Measurements from ENCODE around the gene CPNE2. TPM values are rescaled to one million over a fixed set of nuclear protein-coding genes. Genes with fewer than 3 reads are reported as not detected.
A peak's percentile ranks its signal among the peaks of the same experiment; 100 is the strongest.
"Not testable (repeated sequence)": the region's sequence is repeated elsewhere in the genome, so short reads cannot be mapped to it uniquely, and the experiment has no call there.

The CPNE2 gene
- total and polyA plus RNA-seq, 4 donors: 6.8 to 14.6 (median 11.0) TPM

DNA sequence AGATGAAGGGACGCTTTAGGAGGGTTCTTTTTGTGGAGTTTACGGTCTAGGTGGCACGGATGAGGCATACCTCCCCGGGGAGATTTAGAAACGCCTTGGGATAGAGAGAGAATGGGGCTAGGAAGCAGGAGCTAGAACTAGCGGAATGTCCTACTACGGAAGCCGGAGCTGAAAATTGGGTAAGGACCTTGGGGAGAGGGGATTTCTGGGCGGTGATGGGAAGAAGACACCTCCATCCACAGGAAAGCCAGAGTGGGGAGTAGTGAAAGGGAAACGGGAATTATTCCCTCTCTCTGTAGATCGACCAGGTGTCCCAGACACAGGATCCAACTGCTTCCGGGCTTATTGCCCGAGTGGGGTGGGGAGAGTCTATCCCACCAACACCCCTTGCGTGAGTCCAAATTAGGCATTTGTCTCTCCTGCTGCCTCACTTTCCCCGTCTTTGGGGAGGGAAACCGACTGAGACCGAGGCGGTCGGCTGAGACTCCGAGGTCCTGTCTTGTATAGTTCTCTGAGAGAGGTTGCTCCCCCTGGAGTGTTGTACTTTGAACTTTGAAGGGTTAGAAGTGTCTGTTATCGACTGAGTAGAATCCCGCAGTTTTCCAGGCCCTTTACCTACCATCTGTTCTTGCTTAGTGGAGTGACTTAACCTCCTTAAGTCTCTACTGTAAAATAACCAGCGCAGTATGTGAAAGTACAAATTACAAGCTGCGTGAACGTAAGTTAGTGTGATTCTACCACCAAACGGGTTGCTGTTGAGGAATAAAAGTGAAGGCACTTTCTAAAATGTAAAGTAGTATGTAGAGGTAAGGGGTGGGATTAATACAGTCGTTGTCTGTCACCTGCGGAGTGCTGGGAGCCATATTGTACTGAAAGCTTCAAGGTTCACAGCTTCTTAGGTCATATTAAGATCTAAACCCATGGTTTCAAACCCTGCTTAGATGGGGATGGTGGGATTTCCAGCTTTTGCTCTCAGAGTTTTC, 94.8 kb downstream of the CPNE2 start:
- Histone ChIP-seq H3K9me3 (ENCODE audit: control insufficient read depth in 4 of 4, low read length in 3 of 4) (no peaks in the 10 kb centered on the region), H3K4me1 (ENCODE audit: control insufficient read depth in 4 of 4, insufficient read depth in 4 of 4, low read length in 3 of 4) (peaks cover 4 to 33% (median 16%) of the 10 kb centered on the region in 4 donors), H3K9ac (ENCODE audit: low read depth in 1 of 2, low read length in 2 of 2) (peak overlapping the region; percentile 29 to 83), H3K4me3 (ENCODE audit: low read depth in 1 of 3, low read length in 3 of 3) (peak overlapping the region; percentile 74 to 86 (median 81)), H3K27ac (ENCODE audit: low read depth in 1 of 2, low read length in 2 of 2) (peak overlapping the region; percentile 91 to 93), H3K36me3 (ENCODE audit: control insufficient read depth in 4 of 4, insufficient read depth in 3 of 4, low read depth in 1 of 4, low read length in 3 of 4) (no peaks in the 10 kb centered on the region), H3K27me3 (ENCODE audit: control insufficient read depth in 4 of 4, insufficient read depth in 4 of 4, low read length in 3 of 4) (no peaks in the 10 kb centered on the region)
- TF ChIP-seq HNF4G (IDR thresholded peaks at IDR 0.05): peak; percentile 40
- TF ChIP-seq JUND (IDR thresholded peaks at IDR 0.05): no peak
- TF ChIP-seq, protein P1, sequence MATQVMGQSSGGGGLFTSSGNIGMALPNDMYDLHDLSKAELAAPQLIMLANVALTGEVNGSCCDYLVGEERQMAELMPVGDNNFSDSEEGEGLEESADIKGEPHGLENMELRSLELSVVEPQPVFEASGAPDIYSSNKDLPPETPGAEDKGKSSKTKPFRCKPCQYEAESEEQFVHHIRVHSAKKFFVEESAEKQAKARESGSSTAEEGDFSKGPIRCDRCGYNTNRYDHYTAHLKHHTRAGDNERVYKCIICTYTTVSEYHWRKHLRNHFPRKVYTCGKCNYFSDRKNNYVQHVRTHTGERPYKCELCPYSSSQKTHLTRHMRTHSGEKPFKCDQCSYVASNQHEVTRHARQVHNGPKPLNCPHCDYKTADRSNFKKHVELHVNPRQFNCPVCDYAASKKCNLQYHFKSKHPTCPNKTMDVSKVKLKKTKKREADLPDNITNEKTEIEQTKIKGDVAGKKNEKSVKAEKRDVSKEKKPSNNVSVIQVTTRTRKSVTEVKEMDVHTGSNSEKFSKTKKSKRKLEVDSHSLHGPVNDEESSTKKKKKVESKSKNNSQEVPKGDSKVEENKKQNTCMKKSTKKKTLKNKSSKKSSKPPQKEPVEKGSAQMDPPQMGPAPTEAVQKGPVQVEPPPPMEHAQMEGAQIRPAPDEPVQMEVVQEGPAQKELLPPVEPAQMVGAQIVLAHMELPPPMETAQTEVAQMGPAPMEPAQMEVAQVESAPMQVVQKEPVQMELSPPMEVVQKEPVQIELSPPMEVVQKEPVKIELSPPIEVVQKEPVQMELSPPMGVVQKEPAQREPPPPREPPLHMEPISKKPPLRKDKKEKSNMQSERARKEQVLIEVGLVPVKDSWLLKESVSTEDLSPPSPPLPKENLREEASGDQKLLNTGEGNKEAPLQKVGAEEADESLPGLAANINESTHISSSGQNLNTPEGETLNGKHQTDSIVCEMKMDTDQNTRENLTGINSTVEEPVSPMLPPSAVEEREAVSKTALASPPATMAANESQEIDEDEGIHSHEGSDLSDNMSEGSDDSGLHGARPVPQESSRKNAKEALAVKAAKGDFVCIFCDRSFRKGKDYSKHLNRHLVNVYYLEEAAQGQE (IDR thresholded peaks at IDR 0.05): no peak
- TF ChIP-seq, protein P2, sequence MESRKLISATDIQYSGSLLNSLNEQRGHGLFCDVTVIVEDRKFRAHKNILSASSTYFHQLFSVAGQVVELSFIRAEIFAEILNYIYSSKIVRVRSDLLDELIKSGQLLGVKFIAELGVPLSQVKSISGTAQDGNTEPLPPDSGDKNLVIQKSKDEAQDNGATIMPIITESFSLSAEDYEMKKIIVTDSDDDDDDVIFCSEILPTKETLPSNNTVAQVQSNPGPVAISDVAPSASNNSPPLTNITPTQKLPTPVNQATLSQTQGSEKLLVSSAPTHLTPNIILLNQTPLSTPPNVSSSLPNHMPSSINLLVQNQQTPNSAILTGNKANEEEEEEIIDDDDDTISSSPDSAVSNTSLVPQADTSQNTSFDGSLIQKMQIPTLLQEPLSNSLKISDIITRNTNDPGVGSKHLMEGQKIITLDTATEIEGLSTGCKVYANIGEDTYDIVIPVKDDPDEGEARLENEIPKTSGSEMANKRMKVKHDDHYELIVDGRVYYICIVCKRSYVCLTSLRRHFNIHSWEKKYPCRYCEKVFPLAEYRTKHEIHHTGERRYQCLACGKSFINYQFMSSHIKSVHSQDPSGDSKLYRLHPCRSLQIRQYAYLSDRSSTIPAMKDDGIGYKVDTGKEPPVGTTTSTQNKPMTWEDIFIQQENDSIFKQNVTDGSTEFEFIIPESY (IDR thresholded peaks at IDR 0.05): peak; percentile 15
- TF ChIP-seq FOXA1 (IDR thresholded peaks at IDR 0.05): no peak
- no peak for TF ChIP-seq SP1 (IDR thresholded peaks at IDR 0.05)
- TF ChIP-seq, protein P3, sequence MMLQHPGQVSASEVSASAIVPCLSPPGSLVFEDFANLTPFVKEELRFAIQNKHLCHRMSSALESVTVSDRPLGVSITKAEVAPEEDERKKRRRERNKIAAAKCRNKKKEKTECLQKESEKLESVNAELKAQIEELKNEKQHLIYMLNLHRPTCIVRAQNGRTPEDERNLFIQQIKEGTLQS (IDR thresholded peaks at IDR 0.05): no peak
- TF ChIP-seq HNF4A (conservative IDR thresholded peaks at IDR 0.05): peak; percentile 53 to 62
- no peak for TF ChIP-seq NR2F2 (IDR thresholded peaks at IDR 0.05)
- TF ChIP-seq RAD21 (IDR thresholded peaks at IDR 0.05): peak in 1 of 2 donors; percentile 4
- peak; percentile 42 for DNase-seq (ENCODE audit: low spot score)
- WGBS: under 1% methylated on average over 28 of the region's 28 CpGs

DNA sequence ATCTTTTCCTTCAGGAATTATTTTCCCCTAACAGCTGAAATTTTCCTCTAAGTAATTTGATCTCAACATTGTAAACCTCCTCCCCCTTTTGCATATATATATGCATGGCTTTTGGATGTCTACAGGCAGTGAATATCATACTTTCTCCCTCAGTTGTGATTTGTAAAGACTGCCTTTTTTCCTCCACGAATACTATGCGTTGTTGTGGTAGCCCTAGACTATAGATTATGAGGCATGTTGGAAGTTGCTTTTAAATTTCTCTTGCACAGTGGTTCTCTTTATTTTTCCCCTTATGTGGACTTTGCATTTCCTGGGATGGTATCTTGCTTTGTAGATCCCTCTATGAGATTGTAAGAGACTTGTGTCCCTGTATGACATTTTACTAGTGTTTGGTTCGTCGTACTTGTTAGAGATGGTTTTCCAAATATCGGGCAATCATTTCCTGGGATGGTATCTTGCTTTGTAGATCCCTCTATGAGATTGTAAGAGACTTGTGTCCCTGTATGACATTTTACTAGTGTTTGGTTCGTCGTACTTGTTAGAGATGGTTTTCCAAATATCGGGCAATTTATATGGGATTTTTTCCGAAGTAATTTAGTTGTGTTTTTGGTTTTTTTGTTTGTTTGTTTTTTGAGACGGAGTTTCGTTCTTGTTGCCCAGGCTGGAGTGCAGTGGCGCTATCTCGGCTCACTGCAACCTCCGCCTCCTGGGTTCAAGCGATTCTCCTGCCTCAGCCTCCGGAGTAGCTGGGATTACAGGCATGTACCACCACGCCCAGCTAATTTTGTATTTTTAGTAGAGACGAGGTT, 95.7 kb downstream of the CPNE2 start:
- not testable (repeated sequence) for H3K27me3 ChIP-seq (ENCODE audit: control insufficient read depth in 4 of 4, insufficient read depth in 4 of 4, low read length in 3 of 4); H3K36me3 ChIP-seq (ENCODE audit: control insufficient read depth in 4 of 4, insufficient read depth in 3 of 4, low read depth in 1 of 4, low read length in 3 of 4); DNase-seq (ENCODE audit: low spot score); H3K9me3 ChIP-seq (ENCODE audit: control insufficient read depth in 4 of 4, low read length in 3 of 4)
- Histone ChIP-seq H3K4me1 (ENCODE audit: control insufficient read depth in 4 of 4, insufficient read depth in 4 of 4, low read length in 3 of 4) (peaks cover 8 to 33% (median 16%) of the 10 kb centered on the region in 4 donors), H3K9ac (ENCODE audit: low read depth in 1 of 2, low read length in 2 of 2) (peak overlapping the region in 1 of 2 donors; percentile 29), H3K4me3 (ENCODE audit: low read depth in 1 of 3, low read length in 3 of 3) (peak overlapping the region in 2 of 3 donors; percentile 81 to 86), H3K27ac (ENCODE audit: low read depth in 1 of 2, low read length in 2 of 2) (peak overlapping the region; percentile 91 to 93)
- 76% methylated on average over 18 of the region's 18 CpGs for WGBS
